ENCODE results near the gene UNG.

The UNG gene

DNA sequence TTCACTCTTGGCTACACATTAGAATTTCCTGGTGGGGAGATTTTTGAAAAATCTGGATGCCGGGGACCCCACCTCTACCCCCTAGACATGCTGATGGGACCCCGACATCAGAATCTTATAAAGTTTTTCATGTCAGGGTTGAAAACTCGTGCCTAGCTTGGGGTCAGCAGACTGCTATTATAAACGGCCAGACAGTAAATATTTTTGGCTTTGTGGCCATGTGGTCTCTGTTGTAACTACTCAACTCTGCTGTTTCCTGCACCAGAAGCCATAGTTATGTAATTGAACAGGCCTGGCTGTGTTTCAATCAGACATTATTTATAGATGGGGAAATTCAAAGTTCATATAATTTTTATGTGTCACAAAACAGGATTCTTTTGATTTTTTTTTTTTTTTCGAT lies 60.6 kb downstream of the UNG start:
- DNase-seq: no peak

DNA sequence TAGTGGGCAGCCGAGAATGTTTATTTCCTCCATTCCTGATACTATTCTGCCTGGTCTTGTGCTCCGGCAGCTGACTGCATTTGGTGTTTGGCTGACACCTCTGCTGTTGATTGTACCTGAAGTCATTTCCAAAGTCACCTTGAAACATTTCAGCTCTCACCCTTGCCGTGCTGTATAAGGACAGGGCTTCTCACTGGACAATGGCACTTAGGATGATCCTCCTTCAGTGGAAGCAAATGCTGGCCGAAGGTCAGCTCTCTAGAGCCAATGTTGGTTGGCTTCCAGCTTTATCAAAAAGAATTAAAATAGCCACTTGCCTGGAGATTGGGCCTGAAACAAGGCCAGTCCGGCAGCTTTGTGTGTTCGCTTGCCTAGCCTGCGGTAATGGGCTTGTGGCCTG lies 63.0 kb downstream of the UNG start:
- no peak for DNase-seq

Measured in activated CD4-positive, alpha-beta T cell treated with anti-CD3 and anti-CD28 coated beads, Interleukin-2, amount 50 U/mL, for 4 hours (primary cell).